Activated CD4-positive, alpha-beta T cell treated with anti-CD3 and anti-CD28 coated beads, Interleukin-2, amount 50 U/mL, for 1 hour (primary cell): ENCODE results near the gene SNAPIN.
A peak's percentile ranks its signal among the peaks of the same experiment; 100 is the strongest.
"Not testable (repeated sequence)": the region's sequence is repeated elsewhere in the genome, so short reads cannot be mapped to it uniquely, and the experiment has no call there.

Experiments used
- DNase-seq: peaks from one replicate; pipeline ENCODE4 v3.0.0-alpha.2; 2020

SNAPIN gene

DNA sequence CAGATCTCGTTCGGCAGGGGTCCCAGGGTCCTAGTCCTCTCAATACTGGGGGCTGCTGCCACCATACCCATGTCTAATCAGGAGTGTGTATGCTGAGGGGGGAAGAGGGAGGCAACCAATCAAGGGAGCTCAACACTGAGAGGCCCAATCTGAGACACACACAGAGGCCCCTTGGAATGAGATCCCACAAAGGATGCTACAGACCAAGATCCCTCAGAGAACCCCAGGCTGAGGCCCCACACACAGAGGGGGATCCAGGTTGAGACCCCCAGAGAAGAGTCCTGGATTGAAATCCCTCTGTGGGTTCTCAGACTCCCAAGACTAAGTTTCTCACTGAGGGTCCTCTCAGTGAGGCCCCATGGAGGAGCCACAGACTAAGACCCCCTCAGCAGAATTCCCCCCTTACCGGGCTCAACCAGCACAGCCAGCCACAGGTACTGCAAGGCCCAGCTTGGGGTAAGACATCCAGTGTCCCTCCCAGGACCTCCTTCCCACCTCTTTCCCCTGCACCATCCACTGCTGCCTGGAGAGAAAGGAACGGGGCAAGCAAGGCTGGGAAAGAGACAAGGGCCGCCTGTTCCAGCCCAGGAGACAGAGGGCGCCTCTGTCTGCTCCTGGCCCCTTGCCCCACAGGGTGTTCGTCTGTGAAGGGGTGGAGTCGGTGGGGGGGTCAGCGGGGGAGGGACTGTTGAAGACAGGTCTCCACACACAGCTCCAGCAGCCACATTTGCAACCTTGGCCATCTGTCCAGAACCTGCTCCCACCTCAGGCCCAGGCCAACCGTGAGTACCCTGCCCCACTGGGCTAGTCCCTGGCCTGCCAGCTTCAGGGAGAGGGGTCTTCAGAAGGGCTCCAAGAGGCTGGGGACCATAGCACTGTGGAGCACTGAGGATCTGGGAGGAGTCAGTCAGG, 30.5 kb upstream of the SNAPIN start, which contains the start of gene S100A1:
S100A1 (plus strand) TSS at position 720 of the 912 bp plus-strand sequence. CDS start 2,088 bp downstream, outside the sequence.
- DNase-seq: no peak

DNA sequence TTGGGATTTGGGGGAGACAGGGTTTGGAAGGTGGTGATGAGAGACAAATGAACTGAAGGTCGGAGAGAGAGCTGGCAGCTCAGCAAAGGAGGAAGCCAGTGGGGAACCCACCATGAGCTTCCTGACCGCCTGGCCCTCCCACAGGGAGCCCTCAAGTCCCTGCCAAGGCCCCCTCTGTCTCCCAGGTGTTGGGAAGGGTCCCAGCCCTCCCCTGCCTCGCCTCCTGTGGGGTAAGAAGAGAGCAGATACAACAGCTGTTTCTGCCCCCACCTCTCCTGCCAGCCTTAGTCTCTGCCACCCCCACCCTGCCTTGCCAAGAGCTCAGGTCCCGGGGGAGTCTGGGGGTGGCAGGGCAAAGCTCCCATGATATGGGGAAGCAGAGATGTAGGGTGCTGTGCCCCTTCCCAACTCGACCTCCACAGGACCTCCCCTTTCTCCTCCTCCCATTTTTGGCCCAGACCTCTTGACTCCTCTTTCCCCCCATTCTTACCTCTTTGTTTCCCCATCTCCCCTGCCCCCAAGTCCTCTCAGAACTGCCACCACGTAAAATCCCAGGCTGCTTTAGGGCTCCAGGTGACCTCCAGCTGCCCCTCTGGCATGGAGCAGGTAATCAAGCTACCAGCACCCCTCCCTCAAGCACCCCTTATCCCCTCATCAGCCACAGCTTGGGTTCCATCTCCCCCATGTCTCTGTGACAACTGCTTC, 29.7 kb upstream of the SNAPIN start:
- DNase-seq: no peak

DNA sequence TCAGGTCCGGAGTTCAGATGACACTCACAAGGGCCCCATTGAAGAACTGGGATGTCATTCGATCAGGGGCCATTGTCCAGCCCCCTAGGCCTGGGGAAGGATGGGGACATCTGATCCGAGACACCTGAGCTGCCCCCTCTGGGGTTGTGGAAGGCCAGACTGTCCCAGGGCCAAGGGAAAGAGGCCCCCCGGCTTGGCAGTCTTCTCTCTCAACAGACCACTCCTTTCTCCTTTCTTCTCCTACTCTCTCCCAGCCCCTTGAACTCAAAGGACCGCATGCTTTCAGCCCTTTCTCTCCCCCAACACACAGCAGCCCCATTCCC, 29.2 kb upstream of the SNAPIN start:
- DNase-seq: no peak

DNA sequence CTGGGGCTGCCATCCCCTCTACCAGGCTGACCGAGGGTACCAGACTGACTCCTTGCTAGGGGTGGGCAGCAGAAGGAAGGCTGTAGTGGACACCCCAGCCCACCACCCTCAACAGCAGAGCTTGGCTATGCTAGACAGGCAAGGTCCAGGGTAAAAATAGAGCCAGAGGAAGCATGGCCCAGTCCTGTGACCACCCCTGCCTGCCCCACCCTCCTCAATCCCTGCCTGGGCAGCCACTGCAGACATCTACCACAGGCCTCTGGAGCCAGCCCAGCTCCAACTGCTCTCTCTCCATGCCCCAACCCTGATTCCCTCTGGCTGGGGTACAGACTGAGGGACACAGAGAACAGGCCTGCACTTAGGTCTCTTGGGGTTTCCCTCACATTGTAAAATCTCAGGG, 28.5 kb upstream of the SNAPIN start:
- no peak for DNase-seq

DNA sequence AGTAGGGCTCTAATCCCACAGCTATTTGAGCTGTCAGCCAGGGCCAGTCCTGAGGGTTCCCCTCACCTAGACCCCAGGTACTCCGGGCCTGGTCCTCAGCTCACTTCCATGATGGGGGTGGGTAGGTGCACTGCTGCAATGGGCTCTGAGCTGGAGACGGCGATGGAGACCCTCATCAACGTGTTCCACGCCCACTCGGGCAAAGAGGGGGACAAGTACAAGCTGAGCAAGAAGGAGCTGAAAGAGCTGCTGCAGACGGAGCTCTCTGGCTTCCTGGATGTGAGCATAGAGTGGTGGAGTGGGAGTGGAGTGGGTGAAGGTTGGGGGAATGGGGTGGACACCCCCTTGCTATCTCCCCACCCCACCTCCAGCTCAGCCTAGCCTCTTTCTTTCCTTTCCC, 28.1 kb upstream of the SNAPIN start:
- DNase-seq: no peak

DNA sequence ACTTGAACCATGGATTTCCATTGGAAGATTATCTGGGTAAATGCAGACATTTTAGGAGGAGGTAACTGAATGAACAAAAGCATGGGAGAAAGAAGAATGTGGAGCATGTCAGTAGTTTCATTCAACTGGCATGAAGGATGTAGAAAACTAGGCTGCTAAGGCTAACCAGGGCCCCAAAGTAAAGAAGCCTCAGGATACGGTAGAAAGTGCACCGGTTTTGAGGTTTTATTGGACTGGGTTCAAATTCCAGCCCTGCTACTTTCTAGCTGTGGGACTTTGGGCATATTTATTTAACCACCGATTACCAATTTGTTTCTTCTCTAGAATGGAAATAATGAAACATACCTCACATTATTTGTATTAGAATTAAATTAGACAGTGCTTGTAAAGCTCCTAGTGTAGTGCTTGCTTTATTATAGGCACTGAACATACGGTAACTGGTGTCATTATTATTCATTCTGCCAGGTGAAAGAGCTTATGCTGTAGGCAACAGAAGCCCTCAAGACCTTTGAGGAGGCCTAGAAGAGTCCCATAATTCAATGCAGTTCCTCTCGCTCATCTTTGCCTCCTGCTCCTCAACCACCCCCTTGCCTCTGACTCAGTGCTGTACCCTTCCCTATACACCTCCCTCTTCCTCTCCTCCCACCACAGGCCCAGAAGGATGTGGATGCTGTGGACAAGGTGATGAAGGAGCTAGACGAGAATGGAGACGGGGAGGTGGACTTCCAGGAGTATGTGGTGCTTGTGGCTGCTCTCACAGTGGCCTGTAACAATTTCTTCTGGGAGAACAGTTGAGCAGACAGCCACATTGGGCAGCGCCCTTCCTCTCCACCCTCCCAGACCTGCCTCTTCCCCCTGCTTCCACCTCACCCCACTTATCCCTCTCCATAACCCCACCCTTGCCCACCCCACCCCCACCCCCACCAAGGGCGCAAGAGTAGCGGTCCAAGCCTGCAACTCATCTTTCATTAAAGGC, 27.2 kb upstream of the SNAPIN start:
- no peak for DNase-seq

DNA sequence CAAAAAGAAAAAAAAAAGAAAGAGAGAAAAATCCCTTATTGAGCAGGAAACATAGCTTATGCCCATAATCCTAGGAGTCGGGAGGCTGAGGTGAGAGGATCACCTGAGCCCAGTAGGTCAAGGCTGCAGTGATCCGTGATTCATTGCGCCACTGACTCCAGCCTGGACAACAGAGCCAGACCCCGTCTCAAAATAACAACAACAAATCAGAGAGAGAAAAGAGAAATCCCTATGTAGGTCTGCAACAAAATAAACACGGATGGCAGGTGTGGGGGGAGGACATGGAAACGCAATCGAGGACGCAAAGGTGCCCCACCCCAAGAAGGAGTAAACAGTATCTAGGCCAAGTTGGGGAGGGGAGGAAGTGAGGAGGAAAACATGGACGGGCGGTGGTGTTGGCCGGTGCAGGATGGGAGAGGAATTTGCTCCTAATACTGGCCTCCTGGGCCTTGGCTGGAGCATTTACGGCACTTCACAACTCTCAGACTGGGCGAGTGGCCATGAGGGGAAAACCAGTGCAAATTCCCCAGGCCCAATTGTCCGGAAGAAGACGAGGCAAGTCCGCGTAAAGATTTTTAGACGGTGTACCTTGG, 25.2 kb upstream of the SNAPIN start:
- DNase-seq: no peak

DNA sequence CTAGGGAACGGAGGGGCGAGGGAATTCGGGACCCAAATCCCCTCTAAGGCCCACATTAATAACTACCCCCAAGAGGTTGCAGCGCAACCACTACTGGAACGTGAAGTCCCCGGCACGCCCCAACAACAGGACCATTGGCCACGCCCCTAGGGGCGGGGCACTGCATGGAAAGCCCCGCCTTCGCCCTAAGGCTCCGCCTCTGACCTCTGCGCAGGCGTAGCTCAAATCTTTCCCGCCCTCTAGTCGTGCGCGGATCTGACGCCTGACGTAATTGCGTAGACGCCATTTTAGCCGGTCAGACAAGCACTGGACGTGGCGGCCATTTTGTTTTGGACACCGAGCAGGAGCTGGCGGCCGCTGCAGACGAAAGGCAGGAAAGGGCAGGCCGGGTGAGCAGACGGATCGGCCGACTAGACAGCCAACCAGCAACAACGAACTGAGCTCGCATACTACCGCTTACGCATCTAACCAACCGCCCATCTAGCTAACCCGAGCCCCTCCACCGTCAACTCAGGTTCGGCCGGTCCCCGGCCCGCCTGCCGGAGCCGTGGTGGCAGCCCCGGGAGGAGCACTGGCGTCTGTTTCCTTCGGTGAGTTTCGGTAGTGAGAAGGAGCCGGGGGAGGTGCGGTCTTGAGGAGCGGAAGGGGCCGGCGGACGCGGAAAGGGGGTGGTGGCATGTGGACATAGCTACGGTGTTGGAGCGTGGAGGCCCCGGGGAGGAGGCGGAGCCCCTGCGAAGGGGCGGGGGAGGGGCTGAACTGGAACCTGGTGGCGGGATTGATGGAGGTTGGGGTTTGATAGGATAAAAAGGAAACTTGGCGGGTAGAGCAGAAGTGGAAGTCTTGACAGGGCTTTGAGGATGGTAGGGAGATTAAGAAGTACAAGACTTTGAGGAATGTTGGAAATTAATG, 24.5 kb upstream of the SNAPIN start, which contains the start of gene CHTOP:
CHTOP (plus strand) TSS at position 313 of the 912 bp plus-strand sequence. CDS start 2,523 bp downstream, outside the sequence.
- DNase-seq: peak; percentile 94

DNA sequence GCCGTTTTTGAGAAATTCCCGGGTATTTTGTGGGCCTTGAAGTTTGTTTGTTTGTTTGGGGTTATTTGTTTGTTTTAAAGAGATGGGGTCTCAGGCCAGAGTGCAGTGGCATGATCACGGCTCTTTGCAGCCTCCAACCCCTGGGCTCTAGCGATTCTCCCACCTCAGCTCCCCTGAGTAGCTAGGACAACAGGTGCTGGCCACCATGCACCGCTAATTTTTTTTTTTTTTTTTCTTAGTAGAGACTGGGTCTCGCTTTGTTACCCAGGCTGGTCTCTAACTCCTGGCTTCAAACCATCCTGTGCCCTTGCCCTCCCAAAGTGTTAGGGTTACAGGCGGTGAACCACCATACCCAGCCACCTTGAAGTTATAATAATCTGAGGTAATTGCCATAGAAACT, 22.6 kb upstream of the SNAPIN start:
- DNase-seq: no peak

DNA sequence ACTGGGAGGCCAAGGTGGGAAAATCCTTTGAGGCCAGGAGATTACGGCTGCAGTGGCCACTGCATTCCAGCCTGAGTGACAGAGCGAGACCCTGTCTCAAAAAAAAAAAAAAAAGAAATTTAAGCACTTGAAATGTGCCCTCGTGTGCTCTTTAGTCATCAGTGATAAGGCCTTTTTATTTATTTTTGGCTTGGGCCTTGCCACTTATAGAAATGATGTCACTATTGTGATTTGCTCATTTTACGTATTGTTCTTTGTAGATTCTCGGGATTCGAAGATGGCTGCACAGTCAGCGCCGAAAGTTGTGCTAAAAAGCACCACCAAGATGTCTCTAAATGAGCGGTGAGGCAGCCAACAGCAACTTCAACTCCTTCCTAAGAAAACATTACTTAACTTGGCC, 22.2 kb upstream of the SNAPIN start:
- no peak for DNase-seq

DNA sequence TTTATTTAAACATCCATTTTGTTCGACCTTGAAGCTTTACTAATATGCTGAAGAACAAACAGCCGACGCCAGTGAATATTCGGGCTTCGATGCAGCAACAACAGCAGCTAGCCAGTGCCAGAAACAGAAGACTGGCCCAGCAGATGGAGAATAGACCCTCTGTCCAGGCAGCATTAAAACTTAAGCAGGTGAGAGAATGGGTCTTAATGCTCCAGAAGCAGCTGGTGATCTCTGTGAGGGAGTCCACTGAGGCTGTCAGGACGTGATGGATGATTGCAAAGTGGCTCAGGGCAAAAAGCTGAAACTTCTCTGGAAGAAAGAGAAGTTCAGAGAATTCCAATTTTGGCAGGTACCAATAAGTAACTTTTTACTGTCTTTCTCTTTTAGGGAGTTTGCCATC, 20.2 kb upstream of the SNAPIN start:
- no peak for DNase-seq

DNA sequence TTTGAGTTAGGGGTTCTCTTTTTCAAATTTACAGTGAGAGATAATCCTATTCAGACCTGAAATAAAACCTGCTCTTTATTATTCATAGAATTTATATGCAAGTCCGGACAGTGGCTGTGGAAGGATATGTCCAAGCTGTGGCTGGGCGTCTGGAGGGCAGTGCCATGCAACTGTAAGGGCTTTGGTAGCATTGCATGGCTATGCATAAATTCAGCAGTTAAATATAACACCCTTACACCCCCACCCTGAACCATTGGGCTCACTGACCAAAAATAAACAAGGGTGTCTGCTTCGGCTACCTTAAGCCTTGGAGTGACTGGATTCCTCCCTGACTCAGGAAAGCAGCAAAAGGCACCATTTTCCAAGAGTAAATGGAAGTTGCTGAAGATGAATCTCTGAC, 19.2 kb upstream of the SNAPIN start:
- no peak for DNase-seq

DNA sequence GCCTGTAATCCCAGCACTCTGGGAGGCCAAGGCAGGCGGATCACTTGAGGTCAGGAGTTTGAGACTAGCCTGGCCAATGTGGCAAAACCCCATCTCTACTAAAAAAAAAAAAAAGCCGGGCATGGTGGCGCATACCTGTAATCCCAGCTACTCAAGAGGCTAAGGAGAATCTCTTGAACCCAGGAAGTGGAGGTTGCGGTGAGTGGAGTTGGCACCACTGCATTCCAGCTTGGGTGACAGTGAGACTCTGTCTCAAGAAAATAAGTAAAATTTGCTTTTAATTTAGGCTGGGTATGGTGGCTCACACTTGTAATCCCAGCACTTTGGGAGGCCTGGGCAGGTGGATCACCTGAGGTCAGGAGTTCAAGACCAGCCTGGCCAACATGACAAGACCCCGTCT, 18.3 kb upstream of the SNAPIN start:
- not testable (repeated sequence) for DNase-seq

DNA sequence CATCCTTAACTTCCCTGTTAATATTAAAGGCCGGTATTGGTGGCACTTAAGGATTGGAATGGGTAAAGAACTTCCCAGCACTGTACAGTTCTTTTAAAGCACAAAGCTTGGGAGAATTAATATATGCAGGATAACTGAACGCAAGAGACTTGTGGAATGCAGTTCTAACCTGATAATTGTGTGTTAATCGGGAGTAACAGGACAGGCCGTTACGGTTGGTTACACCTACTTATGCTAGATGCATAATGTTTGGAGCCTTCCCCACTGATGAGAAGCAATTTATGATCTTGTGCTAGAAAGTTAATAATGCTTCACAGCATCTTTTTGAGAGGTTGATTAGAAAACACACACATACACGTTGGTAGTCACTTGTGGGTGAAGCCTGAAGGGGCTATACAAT, 17.6 kb upstream of the SNAPIN start:
- no peak for DNase-seq

DNA sequence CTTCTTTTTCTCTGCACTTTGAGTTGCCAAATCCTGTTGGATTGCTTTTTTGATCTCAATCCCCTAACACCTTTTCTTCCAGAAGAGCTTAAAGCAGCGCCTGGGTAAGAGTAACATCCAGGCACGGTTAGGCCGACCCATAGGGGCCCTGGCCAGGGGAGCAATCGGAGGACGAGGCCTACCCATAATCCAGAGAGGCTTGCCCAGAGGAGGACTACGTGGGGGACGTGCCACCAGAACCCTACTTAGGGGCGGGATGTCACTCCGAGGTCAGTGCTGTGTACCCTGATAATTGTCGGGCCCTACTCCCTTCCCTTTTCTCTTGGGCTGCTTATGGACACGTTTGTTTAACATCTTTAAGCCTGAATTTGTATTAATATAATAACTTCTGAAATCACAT, 16.3 kb upstream of the SNAPIN start:
- no peak for DNase-seq

DNA sequence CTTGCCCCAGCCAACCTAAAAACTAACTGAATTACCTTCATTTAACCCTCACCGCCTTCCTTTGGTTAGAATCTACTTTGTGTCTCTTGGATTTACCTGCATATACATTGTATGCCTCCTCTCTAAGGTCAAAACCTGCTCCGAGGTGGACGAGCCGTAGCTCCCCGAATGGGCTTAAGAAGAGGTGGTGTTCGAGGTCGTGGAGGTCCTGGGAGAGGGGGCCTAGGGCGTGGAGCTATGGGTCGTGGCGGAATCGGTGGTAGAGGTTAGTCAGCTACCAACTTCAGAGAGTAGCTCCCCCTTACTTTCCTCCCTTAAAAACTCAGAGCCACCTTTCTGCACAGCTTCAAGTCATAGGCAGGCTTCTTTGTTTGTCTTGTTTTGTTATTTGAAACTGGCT, 15.4 kb upstream of the SNAPIN start:
- DNase-seq: no peak

DNA sequence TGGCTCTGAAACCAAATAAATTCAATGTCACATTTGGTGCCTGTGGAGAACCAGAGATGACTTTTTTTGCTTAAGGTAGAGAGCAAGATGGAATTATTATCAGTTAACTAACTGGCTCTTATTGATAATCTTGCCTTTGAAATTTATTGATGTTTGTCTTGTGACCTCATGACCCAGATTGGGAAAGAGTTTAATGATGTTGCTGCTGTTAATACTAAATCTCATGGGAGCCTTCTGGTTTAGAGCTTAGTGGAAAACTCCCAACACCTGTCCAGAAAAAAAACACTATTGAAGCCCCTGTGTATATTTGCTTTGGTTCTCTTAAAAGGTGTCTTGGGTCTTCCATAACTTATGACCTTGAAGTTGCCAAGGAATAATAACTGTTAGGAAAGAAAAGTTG, 14.7 kb upstream of the SNAPIN start:
- DNase-seq: no peak

DNA sequence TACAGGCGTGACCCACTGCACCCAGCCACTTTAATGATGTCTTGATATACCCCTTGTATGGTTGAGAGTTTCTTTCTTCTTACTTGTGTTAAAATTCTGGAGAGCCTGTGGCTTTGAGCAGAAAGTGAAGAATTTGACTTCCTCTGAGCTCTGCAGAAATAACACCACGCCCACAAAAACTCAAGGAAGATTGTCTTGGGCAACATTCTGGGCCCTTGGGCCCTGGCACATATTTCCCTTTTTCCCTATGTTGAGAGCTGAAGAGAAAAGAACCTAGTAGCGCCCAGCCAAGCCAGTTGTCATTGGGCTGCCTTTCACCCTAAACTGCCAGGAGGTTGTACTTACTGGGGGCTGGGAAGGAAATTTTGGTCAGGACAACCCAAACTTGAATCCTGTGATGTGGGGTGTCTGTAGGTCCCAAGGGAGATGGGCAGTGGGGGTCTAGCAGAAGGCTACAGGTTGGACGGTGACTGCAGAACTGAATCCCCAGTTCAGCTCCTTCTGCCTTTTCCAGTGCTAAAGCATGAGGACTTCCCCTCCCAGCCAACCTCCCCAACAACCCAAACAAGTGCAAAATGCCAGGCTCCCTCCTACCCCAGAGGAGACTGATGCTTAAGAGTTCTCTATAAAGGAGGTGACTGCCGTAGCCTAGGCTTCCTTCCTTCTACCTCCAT, 11.7 kb upstream of the SNAPIN start:
- no peak for DNase-seq

DNA sequence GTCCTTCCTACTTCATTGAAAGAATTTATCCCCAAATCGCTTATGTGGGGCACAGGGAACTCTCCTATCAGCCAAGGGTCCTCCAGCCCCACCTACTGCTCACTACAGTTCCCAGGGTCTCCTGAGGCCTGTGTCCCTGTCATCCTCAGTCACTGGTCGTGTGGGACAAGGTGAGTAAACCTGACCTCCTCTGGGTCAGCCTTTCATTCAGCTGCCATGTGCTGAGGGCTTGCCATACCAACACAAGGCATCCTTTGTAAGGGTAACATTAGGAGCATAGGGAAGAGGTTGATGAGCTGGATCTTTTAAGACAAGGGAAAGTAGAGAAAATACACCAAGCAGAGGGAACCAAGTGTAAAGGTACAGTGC, 11.2 kb upstream of the SNAPIN start:
- DNase-seq: no peak

DNA sequence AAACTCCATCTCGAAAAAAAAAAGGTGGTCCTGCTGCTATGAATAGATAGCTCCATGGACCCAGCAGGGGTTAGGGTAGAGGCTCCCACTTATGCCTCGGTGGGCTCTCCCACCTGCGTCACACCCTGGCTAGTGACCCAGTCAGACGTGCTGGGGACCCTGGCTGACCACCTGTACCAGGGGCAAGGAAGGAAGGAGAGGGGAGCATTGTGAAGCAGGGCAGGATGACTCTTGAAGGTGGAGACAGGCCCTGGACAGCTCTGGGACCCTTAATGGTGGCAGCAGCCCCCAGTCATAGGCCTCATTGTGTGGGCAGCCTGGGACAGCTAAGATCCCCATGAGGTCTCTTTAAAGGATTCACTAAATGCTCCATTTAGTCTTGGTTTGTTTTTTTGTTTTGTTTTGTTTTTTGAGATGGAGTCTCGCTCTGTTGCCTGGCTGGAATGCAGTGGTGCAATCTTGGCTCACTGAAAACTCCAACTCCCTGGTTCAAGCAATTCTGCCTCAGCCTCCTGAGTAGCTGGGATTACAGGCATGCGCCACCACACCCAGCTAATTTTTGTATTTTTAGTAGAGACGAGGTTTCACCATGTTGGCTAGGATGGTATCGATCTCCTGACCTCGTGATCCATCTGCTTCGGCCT, 10.4 kb upstream of the SNAPIN start:
- DNase-seq: no peak
